Fibroblast of lung (primary cell): ENCODE measurements around the gene DLG2. TPM values are rescaled to one million over a fixed set of nuclear protein-coding genes. Genes with fewer than 3 reads are reported as not detected.

ENCODE experiments used
- DNase-seq, 2 donors: peaks; one replicate each; pipeline versions ENCODE4 v3.0.0 to v3.0.0-alpha.2; 2010; ENCODE audit warnings: low read depth in 2 of 2
- H2AFZ ChIP-seq: 2 replicates; pipeline ENCODE4 v1.5.1; 2012; ENCODE audit warnings: low read length, control low read depth, inconsistent platforms
- H3K27ac ChIP-seq: 2 replicates; pipeline ENCODE4 v1.5.1; 2011; ENCODE audit warnings: low read length, control low read depth; ENCODE audit not compliant: insufficient read depth
- H3K27me3 ChIP-seq: 2 replicates; pipeline ENCODE4 v1.5.1; 2011; ENCODE audit warnings: mild to moderate bottlenecking, low read length; ENCODE audit not compliant: control insufficient read depth, insufficient read depth
- H3K36me3 ChIP-seq: 2 replicates; pipeline ENCODE4 v1.5.1; 2011; ENCODE audit warnings: low read length; ENCODE audit not compliant: control insufficient read depth, insufficient read depth
- H3K4me1 ChIP-seq: 2 replicates; pipeline ENCODE4 v1.5.1; 2011; ENCODE audit warnings: low read length; ENCODE audit not compliant: control insufficient read depth, insufficient read depth; ENCODE audit errors: extremely low read depth
- H3K4me2 ChIP-seq: 2 replicates; pipeline ENCODE4 v1.5.1; 2011; ENCODE audit warnings: low read length, control low read depth; ENCODE audit not compliant: insufficient read depth; ENCODE audit errors: extremely low read depth
- H3K4me3 ChIP-seq, 4 experiments: fragments of 200-600 bp in 1 of 4; sonication (generic) in 1 of 4; replicated peaks in 1 of 4; 2 replicates each; pipeline ENCODE4 v1.5.1; 2011 to 2016; ENCODE audit warnings: low read length in 4 of 4, low read depth in 3 of 4, mild to moderate bottlenecking in 3 of 4, control low read depth in 2 of 4, inconsistent platforms in 1 of 4, mixed read lengths in 1 of 4; ENCODE audit not compliant: insufficient read depth in 1 of 4; ENCODE audit errors: control extremely low read depth in 1 of 4
- H3K79me2 ChIP-seq: 2 replicates; pipeline ENCODE4 v1.5.1; 2012; ENCODE audit warnings: mild to moderate bottlenecking, low read length, inconsistent platforms; ENCODE audit not compliant: control insufficient read depth, insufficient read depth
- H3K9ac ChIP-seq: 2 replicates; pipeline ENCODE4 v1.5.1; 2011; ENCODE audit warnings: mild to moderate bottlenecking, low read length, control low read depth; ENCODE audit not compliant: insufficient read depth
- H3K9me3 ChIP-seq: 2 replicates; pipeline ENCODE4 v1.5.1; 2012; ENCODE audit warnings: low read depth, low read length; ENCODE audit not compliant: control insufficient read depth, insufficient read depth
- H4K20me1 ChIP-seq: 2 replicates; pipeline ENCODE4 v1.5.1; 2011; ENCODE audit warnings: low read length; ENCODE audit not compliant: control insufficient read depth, insufficient read depth; ENCODE audit errors: extremely low read depth
- CTCF ChIP-seq, 2 donors: IDR thresholded peaks in 1 of 2; conservative IDR thresholded peaks in 1 of 2; 1 replicate in 1 of 2; 2 replicates in 1 of 2; pipeline ENCODE4 v1.5.1; 2011 to 2012; ENCODE audit warnings: low read length in 2 of 2, control low read depth in 1 of 2, inconsistent platforms in 1 of 2, low read depth in 1 of 2, mild to moderate bottlenecking in 1 of 2
- EZH2 ChIP-seq: IDR thresholded peaks from 2 replicates; pipeline ENCODE4 v1.5.1; 2012; ENCODE audit warnings: low read length, control low read depth, mild to moderate bottlenecking; ENCODE audit errors: missing control alignments
- polyA plus RNA-seq, 2 donors: library from polyadenylated mRNA; depleted of rRNA in 1 of 2; stranded (reverse) in 1 of 2; unstranded in 1 of 2; fragments of >200 nt; gene quantifications; 2 replicates each; pipeline ENCODE4 v1.2.1, GENCODE V29; 2011 to 2012; ENCODE audit warnings: missing spikeins in 1 of 2
- total RNA-seq: library from RNA; depleted of rRNA; stranded (reverse); fragments of >200 nt; gene quantifications from 2 replicates; pipeline ENCODE4 v1.2.1, GENCODE V29; 2014

DLG2 gene
- total and polyA plus RNA-seq, 2 donors (not counting 1 experiment from before 2014, with no cell fraction given), result 0.77 to 2.3 TPM

GRCh38 chr11:83655976-83656375, 1971.2 kb downstream of the DLG2 start:
- no peak overlapping the region for H3K9ac ChIP-seq
- no peak overlapping the region for H3K4me2 ChIP-seq
- H3K79me2 ChIP-seq, result no peaks in the 10 kb centered on the region
- H3K27me3 ChIP-seq, result no peaks in the 10 kb centered on the region
- no peaks in the 10 kb centered on the region for H4K20me1 ChIP-seq
- no peak overlapping the region for H3K4me3 ChIP-seq
- H3K9me3 ChIP-seq, result no peaks in the 10 kb centered on the region
- no peaks in the 10 kb centered on the region for H3K36me3 ChIP-seq
- no peak overlapping the region for H3K27ac ChIP-seq
- DNase-seq, result no peak
- H3K4me1 ChIP-seq, result no peaks in the 10 kb centered on the region
- TF ChIP-seq EZH2 (no peak), CTCF (conservative IDR thresholded peaks at IDR 0.05 in 1 of 2, IDR thresholded peaks at IDR 0.05 in 1 of 2; ENCODE audit: low read depth in 1 of 2, low read length in 2 of 2) (no peak)
- H2AFZ ChIP-seq, result no peak overlapping the region

DNA sequence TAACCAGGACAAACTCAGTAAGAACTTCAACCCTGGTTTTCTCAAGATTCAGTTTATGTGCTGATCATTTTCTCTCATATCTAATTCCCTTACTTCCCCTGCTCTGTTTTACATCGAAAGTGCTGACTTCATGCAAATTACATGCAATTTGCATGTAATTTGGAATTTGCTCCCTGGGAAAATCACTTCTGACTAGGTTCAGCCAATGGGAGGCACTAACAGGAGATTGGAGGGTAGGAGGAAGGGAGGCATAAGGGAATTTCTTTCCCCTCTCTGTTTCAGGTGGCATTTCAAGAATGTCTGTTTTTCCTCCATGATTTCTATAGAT, 1977.7 kb downstream of the DLG2 start:
- no peaks in the 10 kb centered on the region for H4K20me1 ChIP-seq
- H3K27me3 ChIP-seq, result no peaks in the 10 kb centered on the region
- no peak overlapping the region for H3K27ac ChIP-seq
- H3K4me1 ChIP-seq, result no peaks in the 10 kb centered on the region
- no peak overlapping the region for H3K9ac ChIP-seq
- H3K9me3 ChIP-seq, result no peaks in the 10 kb centered on the region
- no peak overlapping the region for H3K4me3 ChIP-seq
- H3K36me3 ChIP-seq, result no peaks in the 10 kb centered on the region
- H2AFZ ChIP-seq, result no peak overlapping the region
- no peak overlapping the region for H3K4me2 ChIP-seq
- TF ChIP-seq EZH2 (no peak), CTCF (conservative IDR thresholded peaks at IDR 0.05 in 1 of 2, IDR thresholded peaks at IDR 0.05 in 1 of 2; ENCODE audit: low read depth in 1 of 2, low read length in 2 of 2) (no peak)
- no peak for DNase-seq
- H3K79me2 ChIP-seq, result no peaks in the 10 kb centered on the region

GRCh38 chr11:83648610-83649527, 1978.3 kb downstream of the DLG2 start:
- no peak overlapping the region for H3K9ac ChIP-seq
- no peaks in the 10 kb centered on the region for H3K36me3 ChIP-seq
- DNase-seq, result no peak
- H3K27me3 ChIP-seq, result no peaks in the 10 kb centered on the region
- H3K9me3 ChIP-seq, result no peaks in the 10 kb centered on the region
- no peak overlapping the region for H2AFZ ChIP-seq
- H3K4me1 ChIP-seq, result no peaks in the 10 kb centered on the region
- no peak for TF ChIP-seq CTCF (conservative IDR thresholded peaks at IDR 0.05 in 1 of 2, IDR thresholded peaks at IDR 0.05 in 1 of 2; ENCODE audit: low read depth in 1 of 2, low read length in 2 of 2)
- no peak overlapping the region for H3K4me2 ChIP-seq
- no peaks in the 10 kb centered on the region for H4K20me1 ChIP-seq
- no peak overlapping the region for H3K4me3 ChIP-seq
- no peak overlapping the region for H3K27ac ChIP-seq
- H3K79me2 ChIP-seq, result no peaks in the 10 kb centered on the region
